ENCODE measurements around the gene GSAP.

GSAP gene

DNA sequence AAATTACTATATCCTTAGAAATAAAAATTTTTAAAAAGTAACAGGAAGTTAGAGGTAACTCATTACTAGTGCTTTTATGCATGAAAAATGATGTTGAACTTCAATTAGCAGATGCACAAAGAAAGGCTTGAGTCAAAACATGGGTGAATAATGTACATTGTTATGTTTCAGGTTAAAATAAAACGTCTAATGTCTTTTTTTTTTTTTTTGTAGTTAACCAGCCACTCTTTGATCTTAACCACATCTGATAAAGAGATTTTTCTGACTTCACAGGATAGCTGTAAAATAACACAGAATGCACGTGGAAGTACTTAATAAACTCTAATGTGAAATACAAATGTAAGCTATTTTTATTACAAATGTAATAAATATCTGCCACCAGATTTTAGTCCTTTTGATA is 61.7 kb downstream of the GSAP start:
- no peak for DNase-seq (ENCODE audit: low read depth)
- TF ChIP-seq, protein P1, sequence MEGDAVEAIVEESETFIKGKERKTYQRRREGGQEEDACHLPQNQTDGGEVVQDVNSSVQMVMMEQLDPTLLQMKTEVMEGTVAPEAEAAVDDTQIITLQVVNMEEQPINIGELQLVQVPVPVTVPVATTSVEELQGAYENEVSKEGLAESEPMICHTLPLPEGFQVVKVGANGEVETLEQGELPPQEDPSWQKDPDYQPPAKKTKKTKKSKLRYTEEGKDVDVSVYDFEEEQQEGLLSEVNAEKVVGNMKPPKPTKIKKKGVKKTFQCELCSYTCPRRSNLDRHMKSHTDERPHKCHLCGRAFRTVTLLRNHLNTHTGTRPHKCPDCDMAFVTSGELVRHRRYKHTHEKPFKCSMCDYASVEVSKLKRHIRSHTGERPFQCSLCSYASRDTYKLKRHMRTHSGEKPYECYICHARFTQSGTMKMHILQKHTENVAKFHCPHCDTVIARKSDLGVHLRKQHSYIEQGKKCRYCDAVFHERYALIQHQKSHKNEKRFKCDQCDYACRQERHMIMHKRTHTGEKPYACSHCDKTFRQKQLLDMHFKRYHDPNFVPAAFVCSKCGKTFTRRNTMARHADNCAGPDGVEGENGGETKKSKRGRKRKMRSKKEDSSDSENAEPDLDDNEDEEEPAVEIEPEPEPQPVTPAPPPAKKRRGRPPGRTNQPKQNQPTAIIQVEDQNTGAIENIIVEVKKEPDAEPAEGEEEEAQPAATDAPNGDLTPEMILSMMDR (IDR thresholded peaks at IDR 0.05; ENCODE audit: low read length, missing control alignments), result no peak
- no peak overlapping the region for H3K4me3 ChIP-seq (replicated peaks; ENCODE audit: low read depth, low read length)

DNA sequence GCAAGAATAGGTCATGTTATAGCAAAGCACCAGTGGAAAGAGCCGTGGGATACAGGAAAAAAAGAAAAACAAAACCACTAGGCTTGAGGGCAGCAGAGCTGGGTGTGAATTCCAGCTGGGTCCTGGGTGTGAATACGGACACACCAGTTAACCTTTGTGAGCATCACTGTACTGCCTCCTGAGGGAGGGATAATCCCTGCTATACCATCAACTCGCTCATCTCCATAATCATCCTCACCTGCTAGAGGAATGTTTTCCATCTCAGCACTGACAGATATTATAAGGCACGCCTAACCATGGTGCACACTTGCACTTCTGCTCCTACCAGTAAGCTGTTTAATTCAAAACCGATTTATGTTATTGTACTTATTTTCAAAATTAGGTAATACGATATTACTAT is 62.2 kb downstream of the GSAP start:
- DNase-seq (ENCODE audit: low read depth), result no peak
- TF ChIP-seq, protein P1 (IDR thresholded peaks at IDR 0.05; ENCODE audit: low read length, missing control alignments), result no peak
- H3K4me3 ChIP-seq (replicated peaks; ENCODE audit: low read depth, low read length), result no peak overlapping the region

DNA sequence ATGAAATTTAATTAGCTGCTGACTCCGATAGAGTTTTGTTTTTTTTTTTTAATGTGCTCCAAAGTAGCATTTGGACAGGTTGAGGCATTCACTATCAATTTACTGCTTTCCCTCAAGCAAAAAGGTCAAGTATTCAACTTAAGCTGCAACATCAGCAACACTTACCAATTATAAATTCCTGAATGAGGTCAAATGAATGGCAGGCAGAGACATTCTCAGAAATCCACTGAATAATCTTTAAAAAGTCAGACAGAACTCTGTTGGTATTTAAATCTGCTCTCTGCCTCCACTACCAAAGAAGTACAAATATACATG is 62.8 kb downstream of the GSAP start:
- no peak overlapping the region for H3K4me3 ChIP-seq (replicated peaks; ENCODE audit: low read depth, low read length)
- TF ChIP-seq, protein P1 (IDR thresholded peaks at IDR 0.05; ENCODE audit: low read length, missing control alignments), result no peak
- DNase-seq (ENCODE audit: low read depth), result no peak

DNA sequence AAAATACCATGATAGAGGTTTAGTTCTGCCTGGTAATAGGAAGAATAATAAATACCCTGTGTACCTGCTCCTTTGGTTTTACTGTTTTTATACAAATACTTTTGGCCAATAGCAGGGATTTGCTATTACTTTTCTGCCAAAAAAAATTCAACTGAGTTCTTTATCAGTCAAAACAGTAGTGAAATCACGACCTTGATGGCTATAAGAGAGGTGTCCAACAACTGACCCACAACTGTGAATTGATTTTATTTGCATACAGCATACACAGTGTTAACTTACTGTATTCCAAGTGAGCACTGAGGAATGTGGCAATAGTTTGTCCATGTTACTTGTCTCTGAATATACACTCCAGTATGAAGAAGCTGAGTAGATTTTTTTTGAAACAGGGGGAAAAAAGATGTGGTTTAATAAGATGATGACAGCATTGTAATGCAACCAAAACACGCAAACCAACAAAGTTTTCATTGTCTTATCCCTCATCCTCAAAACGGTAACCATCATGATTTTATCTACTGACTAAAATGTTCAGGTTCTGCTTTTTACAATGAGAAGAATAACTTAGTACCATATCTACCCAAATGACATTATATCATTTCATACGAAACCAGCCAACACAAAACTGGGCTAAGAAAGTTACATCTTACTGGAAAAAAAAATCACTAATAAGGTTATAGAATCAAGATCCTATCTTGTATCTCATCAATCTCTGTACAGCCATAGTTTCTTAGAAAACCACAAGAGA is 63.3 kb downstream of the GSAP start:
- H3K4me3 ChIP-seq (replicated peaks; ENCODE audit: low read depth, low read length), result no peak overlapping the region
- DNase-seq (ENCODE audit: low read depth), result no peak
- TF ChIP-seq, protein P1 (IDR thresholded peaks at IDR 0.05; ENCODE audit: low read length, missing control alignments), result no peak

DNA sequence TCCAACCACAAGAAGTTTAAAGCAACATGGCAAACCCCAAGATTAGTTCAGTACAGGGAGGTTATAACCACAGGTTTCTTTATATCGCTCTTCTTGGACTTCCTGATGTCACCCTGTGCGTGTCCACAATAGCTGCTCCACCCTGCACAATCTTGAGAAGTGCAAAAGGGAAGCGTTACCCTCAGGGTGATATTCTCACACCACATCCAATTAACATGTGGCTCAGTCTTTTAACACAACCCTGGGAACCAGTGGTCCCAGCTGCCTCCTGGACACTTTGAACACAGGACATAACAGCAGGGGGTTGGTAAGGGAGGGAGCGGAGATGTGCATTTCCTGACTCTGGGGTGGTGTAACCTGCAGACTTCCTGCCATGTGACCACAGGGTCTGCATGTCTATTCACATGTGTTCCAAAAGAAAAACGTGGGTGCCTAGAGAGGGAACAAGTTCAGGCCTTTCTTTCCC is 64.6 kb downstream of the GSAP start:
- DNase-seq (ENCODE audit: low read depth), result no peak
- TF ChIP-seq, protein P1 (IDR thresholded peaks at IDR 0.05; ENCODE audit: low read length, missing control alignments), result no peak
- H3K4me3 ChIP-seq (replicated peaks; ENCODE audit: low read depth, low read length), result no peak overlapping the region

DNA sequence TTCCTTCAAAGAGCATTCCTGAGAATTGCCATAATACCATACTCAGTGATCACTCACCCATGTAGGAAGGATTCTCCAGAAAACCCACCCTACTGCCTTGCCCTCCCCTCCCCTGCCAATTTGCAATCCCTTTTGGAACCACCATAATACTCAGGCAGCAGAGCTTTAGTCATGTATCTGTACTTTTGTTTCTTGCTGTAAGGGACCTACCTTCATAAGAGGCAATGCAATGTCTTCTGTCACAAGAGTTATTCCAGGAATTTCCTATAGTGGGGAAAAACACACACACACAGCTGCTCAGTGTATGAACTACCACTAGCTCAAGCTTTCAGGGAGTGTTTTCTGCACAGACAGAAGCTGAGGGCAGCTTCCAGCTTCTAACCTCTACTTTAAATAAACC is 67.0 kb downstream of the GSAP start:
- H3K4me3 ChIP-seq (replicated peaks; ENCODE audit: low read depth, low read length), result no peak overlapping the region
- TF ChIP-seq, protein P1 (IDR thresholded peaks at IDR 0.05; ENCODE audit: low read length, missing control alignments), result peak; percentile 12
- DNase-seq (ENCODE audit: low read depth), result peak; percentile 60

GRCh38 chr7:77348371-77348813 is 67.8 kb downstream of the GSAP start:
- no peak overlapping the region for H3K4me3 ChIP-seq (replicated peaks; ENCODE audit: low read depth, low read length)
- TF ChIP-seq, protein P1 (IDR thresholded peaks at IDR 0.05; ENCODE audit: low read length, missing control alignments), result peak; percentile 27
- DNase-seq (ENCODE audit: low read depth), result peak; percentile 95
